SKM-1 (cell line): Measurements from ENCODE around the gene KIRREL3.

Experiments used
- DNase-seq: peaks from one replicate; lab custom pipeline; 2025; ENCODE audit not compliant: unreplicated experiment; lab: John Stamatoyannopoulos, UW

Gene KIRREL3

DNA sequence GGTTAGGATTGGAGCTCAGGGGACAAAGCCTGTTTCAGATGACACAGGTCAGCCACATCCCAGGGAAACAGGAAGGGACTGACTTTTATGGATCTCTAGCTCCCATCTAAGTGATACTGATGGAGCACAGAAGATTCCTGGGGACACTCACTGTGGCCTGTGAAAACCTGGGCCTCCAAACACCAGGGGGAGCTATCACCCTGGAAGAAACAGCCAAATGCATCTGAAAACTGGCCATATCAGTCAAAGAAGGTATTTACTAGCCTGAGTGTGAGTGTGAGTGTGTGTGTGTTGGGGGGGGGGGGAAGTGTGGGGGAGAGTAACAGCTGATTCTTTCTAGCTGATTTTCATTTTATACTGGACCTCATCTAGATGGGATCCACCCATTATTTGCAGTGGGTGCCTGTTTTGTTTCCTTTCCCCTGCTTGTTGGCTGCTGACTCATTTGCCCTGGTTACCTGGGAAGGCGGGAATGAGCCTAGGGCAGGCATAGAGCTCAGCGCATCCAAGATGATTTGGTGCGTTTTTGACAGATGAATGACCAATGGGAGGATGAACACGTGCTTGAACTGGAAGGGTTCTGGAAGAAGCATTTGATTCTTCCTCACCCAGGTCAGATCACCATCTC, 284.0 kb downstream of the KIRREL3 start:
- DNase-seq = no peak

- no peak for DNase-seq
Measured at GRCh38 chr11:126713806-126714205, 286.8 kb downstream of the KIRREL3 start.

GRCh38 chr11:126711977-126712625, 288.5 kb downstream of the KIRREL3 start:
- DNase-seq = no peak

DNA sequence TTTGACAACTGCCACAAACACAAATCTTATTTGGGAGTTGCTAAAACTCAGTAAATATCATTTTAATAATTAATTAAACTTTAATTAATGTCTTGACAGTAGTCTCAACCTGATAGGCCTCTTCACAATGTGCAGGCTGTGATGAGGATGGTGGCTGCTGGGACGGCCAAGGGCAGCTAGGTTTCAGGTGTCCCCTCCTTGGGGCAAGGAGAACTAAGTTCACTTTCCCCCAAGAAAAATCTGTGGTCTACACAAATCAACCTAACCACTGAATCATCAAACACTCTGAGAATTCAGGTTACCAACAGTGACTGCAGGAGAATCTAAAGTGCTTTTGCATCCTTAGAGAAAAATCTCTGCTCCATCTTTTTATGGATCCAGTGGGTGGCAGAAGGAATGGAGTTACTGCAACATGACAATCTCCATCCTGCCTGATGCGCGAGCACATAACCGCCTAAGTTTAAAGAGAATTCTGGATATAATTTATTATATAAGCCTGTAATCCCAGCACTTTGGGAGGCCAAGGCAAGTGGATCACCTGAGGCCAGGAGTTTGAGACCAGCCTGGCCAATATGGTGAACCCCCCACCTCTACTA, 289.7 kb downstream of the KIRREL3 start:
- DNase-seq = no peak

DNA sequence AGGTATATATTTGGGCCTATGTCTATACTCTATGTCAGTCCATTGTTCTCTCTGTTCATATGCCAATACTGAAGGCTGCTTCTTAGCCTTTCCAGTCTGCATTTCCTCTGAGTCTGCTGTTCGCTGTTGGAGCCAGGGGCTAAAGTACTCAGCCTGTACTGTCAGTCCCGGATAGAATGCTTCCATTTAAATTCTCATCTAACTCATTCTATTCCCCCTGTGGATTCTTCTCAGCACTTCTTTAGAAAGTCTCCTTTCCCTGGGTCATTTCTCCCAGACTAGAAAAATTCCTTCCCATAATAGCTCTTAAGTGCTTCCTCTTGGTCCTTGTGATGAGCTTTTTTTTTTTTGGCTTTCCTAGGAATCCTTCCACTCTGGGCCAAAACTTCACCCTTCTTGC, 293.1 kb downstream of the KIRREL3 start:
- no peak for DNase-seq

DNA sequence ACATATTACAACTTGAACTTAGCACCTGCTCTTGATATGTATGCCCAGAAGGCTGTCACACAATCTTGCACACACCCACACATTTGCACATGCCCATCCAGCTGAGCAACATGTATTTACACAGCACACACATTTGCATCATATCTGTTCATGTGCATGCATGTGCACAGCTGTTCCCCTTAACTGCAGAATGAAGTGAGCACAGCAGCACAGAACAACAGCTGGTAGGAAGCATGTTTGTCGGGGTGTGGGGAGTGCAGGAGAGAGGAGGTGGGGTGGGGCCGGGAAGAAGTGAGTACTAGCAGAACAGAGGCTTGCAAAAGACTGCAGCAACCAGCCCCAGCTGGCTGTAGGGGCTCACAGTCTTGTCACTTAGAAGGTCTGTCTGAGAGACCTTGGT, 296.5 kb downstream of the KIRREL3 start:
- no peak for DNase-seq

DNA sequence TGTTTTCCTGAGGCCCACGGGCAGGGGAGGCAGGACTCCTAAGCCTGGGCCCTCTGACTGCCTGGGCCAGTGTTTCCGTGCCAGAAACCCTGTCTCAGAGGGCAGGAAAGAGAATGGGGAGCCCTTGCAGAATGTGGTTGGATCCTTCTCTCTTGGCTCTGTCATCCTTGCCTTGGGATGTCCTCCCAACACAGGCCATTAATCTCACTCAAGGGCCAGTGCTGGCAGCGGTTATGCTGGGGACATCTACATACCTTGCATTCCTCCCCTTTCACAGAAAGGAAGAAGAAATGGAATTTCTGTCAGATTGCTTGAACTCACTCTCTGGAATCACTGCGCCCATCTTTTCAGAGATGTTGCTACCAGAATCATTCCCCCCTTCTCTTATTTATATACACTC, 296.9 kb downstream of the KIRREL3 start:
- no peak for DNase-seq

DNA sequence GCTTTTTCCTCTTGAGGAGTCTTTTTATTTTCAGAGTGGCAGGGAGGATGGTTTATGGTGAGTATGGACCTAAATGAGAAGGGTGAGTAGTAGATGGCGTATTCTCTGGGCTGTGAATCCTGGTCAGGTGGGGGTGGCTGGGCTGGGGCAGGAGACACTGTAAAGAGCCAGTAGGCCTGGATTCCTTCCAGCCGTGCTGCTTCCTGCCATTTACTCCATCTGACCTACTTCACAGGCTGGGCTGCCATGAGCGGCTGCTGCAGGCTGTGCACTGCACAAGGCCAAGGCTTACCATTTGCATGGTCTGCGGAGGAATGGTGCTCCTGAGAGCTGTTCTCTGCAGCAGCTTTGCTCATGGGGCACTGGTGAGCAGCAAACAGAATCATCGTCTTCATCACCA, 297.6 kb downstream of the KIRREL3 start:
- no peak for DNase-seq

DNA sequence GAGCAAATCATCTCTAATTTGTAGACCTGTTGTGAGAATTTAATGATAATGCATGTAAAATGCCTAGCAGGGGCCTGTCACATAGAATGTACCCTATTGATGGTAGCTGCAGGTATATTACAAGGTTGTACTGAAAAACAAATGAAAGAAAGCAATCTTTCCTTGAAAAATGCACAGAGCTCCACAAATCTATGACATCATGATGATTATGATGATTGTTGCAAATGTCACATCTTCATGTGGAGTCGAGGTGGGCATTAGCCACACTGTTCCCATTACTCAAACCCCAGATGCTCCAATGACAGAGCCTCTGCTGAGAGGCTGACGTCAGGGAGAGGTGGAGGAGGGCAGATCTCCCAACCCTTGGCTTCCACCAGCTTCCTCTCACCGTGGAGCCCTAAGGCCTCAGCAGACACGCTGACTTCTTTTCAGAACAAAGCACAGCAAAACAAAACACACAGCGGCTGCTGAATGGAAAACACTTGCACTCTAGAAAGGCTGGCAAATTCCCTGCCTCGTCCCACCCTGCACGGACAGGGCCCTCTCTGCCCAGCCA, 298.3 kb downstream of the KIRREL3 start:
- DNase-seq = no peak

DNA sequence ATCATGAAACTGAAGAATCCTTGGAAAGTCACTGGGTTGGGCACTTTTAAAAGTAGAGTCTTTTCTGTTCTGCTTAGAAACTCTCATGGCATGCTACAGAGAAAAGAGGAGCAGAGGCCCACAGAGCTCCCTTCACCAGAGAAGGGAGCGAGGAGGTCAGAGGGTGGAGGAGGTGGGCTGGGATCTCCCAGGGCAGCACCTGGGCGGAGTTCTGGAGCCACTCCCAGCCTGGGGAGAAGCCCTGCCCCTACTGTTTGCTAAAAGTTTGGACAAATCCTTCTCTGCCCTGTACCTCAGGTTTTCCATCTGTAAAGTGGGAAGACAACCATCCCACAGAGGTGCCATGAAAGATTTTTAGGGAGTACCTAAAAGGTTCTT, 299.1 kb downstream of the KIRREL3 start:
- no peak for DNase-seq

DNA sequence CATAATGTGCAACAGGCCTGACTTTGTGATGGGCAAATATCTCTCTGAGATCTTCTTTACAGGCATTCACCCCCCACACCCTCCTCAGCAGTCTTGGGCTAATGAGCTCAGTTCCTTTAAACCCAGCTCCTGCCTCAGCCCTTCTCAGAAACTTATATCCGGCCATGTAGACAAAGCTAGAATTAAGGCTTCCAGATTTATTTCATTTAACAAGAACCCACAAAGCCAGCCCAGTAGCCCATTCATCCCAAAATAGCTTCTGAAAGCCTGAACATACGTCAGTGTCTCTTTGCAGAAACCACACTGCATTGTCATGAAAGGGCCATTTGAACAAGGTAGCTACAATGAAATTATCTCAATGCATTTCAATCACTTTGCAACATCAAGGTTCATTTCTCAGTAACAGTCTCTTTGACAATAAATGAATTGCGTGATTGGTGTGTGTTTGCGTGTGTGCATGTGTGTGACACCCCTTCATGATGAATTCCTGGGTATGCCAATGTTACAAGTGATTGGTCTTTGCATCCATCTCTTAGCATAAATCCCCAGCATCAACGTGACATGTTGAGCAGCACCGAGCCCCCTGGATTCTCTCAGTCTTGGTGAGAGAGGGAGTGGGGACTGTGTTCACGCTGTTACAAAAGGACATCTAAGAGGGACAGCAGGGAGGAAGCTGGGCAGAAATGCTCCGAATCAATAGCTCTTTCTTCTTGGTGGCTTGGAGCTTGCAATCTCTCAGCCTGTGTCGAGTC, 299.6 kb downstream of the KIRREL3 start:
- DNase-seq = no peak

DNA sequence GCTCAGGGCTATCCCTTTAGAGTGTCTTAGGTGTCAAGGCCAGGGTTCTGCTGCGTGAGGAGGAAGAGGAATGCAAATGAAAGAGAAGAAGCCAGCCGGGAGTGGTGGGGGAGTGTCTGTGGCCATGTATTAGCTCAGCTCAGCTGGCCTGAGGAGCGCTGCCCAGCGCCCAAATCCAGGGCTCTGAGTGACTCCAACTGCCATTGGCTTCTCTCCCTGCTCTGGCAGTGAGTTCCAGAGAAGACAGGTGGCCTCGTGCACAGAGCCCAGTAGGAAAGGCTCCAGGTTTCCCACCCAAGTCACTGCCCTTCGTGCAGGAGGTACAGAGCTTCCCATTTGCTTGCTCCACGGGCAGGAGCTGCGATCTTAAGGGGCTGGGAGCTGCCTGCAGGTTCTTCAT, 302.0 kb downstream of the KIRREL3 start:
- no peak for DNase-seq

DNA sequence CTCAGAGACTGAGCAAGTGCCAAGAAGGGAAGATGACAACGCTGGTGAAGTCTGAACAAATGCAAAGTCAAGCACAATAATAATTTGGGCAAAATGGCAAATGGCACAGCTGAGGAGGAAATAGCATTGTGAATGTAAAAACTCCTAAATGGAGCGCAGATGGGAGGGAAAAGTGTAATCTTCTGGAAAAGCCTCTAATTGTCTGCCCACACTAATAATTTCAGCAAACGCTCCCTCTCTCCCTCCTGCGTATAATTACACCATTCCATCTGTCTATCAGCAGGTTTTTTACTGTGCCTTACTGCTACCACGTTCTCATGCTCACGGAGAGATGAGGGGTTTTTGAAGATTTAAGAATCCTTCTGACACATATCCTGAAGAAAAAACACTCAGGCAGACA, 302.6 kb downstream of the KIRREL3 start:
- no peak for DNase-seq

DNA sequence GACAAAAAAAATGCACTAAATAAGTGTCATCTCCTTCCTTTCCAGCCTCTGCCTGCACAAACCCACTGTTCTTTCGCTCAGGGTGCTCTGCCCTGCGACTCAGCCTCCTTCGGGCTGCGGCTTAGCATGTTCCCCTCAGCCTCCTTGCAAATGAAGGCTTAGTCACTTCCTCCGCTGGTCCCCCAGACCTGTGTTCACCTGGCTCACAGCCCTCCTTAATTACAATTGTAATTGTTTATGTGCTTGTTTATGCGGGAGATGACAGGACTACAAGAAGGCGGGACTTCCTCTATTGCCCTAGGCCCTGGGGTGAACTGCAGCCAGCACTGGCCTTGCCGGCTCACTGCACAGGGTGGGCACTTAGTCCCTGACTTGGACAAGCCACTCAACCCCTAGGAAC, 303.6 kb downstream of the KIRREL3 start:
- no peak for DNase-seq

DNA sequence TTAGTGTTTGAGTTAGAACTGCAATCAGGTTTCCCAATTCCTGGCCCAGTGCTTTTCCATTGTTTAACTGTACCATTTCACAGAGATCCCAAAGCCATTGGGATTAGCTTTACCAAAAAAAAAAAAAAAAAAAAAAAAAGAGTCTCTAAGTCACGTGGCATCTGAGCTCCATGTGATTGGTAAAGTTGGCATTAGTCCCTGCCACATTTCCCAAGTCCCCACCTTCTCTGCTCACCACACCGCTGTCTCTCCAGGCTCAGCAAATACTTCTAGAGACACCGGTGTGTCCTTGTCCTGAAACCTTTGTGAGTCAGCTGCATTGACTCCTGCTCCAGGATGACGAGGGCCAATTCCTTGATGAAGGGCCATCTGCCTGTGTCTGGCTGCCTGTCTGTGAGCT, 305.3 kb downstream of the KIRREL3 start:
- no peak for DNase-seq

- no peak for DNase-seq
Measured at GRCh38 chr11:126694065-126694625, 306.4 kb downstream of the KIRREL3 start.

GRCh38 chr11:126687477-126687876, 313.1 kb downstream of the KIRREL3 start:
- no peak for DNase-seq

GRCh38 chr11:126686938-126687337, 313.6 kb downstream of the KIRREL3 start:
- DNase-seq = no peak

GRCh38 chr11:126683766-126684728, 316.5 kb downstream of the KIRREL3 start:
- no peak for DNase-seq

GRCh38 chr11:126682590-126682989, 318.0 kb downstream of the KIRREL3 start:
- no peak for DNase-seq
